DMS153 treated with DMSO at 0.1 percent for 48 hours (cell line): Measurements from ENCODE around the gene ZBED5.
A peak's percentile ranks its signal among the peaks of the same experiment; 100 is the strongest.

Experiments
- DNase-seq: peaks from one replicate; lab custom pipeline; 2025; ENCODE audit not compliant: unreplicated experiment; lab: John Stamatoyannopoulos, UW

ZBED5 gene

DNA sequence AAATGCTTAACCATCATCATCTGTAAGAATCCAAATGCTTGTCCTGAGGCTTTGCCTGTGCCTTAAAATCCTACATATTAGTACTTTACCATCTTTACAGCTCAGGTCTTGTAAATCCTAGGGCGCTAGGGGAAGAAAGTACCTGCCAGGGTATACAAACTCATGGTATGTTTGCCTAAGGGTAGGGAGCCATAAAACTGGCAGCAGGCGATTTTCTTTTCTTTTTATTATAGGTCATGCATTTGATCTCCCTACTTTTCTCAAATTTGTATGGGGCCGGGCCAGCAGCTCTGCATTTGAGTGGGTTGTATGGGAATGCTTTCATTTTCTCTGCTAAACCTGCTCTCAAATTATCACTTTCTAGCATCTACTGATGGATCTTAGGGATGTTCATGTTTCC lies 24.0 kb upstream of the ZBED5 start:
- DNase-seq, result no peak

DNA sequence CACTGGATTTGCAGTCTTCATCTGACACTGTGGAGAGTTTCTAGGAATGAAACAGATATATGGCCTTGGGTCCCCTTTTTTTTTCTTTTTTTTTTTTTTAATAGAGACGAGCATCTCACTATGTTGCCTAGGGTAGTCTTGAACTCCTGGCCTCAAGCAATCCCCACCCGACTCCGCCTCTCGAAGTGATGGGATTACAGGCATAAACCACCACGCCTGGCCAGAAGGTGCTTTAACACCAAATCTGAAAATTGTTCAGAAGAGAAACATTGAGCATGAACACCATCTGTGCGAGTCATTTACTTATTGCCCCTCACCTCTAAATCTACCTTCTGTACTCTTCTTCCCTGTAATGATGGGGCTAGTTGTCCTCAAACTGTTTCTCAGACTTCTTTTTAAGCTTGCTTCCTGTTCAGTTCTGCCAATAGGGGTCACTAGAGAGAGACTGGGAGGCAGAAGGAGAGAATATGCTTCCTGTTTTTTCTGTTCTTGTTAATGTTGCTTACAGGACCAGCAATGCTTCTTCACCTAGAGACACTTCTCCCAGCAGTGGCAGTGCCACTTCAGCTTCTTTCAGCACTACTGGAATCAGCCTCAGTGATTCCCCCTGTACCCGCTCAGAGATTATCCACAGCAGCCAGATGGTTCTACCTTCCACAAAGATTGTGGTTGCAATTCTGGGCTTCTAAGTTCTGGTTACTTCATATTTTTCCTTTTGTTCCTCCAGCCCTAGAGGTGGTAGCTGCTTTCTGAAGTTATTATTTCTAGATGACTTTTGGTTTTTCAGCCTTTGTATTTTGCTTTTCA lies 20.8 kb upstream of the ZBED5 start:
- peak; percentile 8 for DNase-seq

GRCh38 chr11:10876158-10876557 lies 18.3 kb upstream of the ZBED5 start:
- no peak for DNase-seq

DNA sequence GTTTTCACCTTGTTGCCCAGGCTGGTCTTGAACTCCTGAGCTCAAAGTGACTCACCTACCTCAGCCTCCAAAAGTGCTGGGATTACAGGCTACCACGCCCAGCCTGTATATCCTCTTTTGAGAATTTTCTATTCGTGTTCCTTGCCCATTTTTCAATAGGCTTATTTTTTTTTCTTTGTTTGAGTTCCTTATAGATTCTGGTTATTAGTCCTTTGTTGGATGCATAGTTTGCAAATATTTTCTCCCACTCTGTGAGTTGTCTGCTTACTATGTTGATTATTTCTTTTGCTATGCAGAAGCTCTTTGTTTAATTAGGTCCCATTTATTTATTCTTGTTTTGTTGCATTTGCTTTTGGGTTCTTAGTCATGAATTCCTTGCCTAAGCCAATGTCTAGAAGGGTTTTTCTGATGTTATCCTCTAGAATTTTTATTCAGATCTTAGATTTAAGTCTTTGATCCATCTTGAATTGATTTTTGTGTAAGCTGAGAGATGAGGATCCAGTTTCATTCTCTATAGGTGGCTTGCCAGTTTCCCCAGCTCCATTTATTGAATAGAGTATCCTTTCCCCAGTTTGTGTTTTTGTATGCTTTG lies 17.7 kb upstream of the ZBED5 start:
- no peak for DNase-seq

- DNase-seq, result no peak
Measured at GRCh38 chr11:10872097-10872496, 14.2 kb upstream of the ZBED5 start.

DNA sequence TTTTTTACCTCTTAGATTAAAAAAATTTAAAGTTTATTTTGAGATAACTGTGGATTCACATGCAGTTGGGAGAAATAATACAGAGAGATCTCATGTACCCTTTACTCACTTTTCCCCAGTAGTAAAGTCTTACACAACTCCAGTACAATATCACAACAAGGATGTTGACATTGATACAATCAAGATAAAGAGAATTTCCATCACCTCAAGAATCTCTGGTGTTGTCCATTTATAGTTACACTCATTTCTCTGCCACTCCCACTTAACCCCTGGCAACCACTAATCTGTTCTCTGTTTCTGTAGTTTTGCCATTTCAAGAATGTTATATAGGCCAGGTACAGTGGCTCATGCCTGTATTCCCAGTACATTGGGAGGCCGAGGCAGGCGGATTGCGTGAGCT lies 10.5 kb upstream of the ZBED5 start:
- DNase-seq, result no peak

GRCh38 chr11:10866893-10867331 lies 9.1 kb upstream of the ZBED5 start:
- no peak for DNase-seq

DNA sequence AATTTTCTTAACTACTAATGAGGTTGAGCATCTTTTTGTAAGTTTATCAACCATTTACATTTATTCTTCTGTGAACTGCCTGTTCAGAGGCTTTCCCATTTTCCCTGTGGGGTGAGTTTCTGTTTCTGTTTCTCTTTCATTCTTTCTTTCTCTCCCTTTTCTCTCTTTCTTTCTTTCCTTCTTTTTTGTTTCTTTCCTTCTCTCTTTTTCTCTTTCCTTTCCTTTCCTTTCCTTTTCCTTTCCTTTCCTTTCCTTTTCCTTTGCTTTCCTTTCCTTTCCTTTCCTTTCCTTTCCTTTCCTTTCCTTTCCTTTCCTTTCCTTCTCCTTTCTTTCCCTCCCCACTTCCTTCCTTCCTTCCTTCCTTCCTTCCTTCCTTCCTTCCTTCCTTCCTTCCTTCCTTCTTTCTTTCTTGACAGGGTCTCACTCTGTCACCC lies 8.0 kb upstream of the ZBED5 start:
- DNase-seq, result no peak

GRCh38 chr11:10864688-10865087 lies 6.8 kb upstream of the ZBED5 start:
- DNase-seq, result no peak

- no peak for DNase-seq
Measured at GRCh38 chr11:10862446-10862845, 4.6 kb upstream of the ZBED5 start.

GRCh38 chr11:10861799-10862198 lies 3.9 kb upstream of the ZBED5 start:
- DNase-seq, result no peak

- DNase-seq, result no peak
Measured at GRCh38 chr11:10861047-10861446, 3.2 kb upstream of the ZBED5 start.

- peak; percentile 62 for DNase-seq
Measured at GRCh38 chr11:10858439-10859325, 829 bp upstream of the ZBED5 start.

GRCh38 chr11:10857459-10857708 lies 469 bp downstream of the ZBED5 start:
- DNase-seq, result no peak

DNA sequence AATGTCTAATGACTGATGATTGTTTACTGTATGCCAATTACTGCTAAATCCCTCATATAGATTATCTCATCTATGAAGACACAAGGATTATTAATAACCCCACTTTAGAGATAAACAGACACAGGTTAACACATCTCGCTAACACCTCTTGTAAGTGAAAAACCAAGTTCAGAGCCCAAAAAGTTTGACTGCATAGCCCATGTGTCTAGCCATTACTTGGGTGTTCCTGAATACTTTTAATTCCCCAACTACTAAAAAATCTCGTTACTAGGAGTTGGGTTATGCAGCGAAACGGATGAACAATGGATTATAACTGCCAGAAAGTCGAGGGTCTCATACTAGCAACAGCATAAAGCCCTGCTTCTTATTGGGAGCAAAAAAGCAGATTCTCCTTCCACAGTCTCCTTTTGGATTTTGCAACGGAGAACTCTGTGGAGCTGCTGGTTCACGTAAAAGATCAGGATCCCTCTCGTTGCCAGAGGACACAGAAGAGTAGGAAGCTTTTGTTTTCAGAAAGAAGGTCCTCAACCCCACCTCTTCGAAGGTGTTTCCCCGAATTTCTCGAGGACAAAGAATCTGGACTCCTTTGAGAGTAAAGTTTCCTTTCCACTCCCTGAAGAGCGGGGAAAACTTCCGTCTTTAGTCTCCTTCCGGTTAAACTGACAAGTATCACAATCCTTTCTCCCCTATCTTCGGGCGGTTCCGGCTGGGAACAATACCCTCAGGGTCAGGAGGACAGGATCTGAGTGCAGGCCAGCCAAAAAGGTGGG lies 979 bp downstream of the ZBED5 start:
- no peak for DNase-seq

GRCh38 chr11:10855295-10855694 lies 2.6 kb downstream of the ZBED5 start:
- no peak for DNase-seq

GRCh38 chr11:10847960-10848860 lies 9.6 kb downstream of the ZBED5 start:
- no peak for DNase-seq

DNA sequence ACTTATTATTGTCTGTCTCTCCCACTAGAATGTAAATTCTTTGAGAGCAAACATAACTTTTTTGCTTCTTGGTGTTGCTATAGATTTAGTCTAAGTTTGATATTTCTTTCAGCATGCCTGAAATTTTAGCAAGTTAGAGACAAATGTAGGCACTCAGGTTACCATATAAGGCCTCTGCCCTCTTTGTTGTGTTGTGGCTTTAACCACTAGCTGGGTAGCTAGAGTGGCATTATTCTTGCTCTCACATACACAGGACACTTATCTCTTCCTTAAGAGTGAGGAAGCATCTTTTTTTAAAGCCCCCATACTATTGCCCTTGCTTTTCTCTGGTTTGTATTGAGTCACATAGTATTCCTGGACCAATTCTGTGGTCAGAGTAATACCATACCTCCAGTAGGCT lies 11.2 kb downstream of the ZBED5 start:
- no peak for DNase-seq

GRCh38 chr11:10845589-10845988 lies 12.3 kb downstream of the ZBED5 start:
- no peak for DNase-seq

GRCh38 chr11:10844796-10845195 lies 13.1 kb downstream of the ZBED5 start:
- DNase-seq, result no peak
